Activated naive CD8-positive, alpha-beta T cell (primary cell): ENCODE measurements around the gene IGF2.

Experiments used
- H3K27ac Mint-ChIP-seq: one replicate; pipeline ENCODE4 v1.8.0; 2021; ENCODE audit warnings: mixed read lengths
- H3K27me3 Mint-ChIP-seq: one replicate; pipeline ENCODE4 v1.8.0; 2021; ENCODE audit warnings: mixed read lengths
- H3K36me3 Mint-ChIP-seq: one replicate; pipeline ENCODE4 v1.8.0; 2021; ENCODE audit warnings: mixed read lengths
- H3K4me1 Mint-ChIP-seq: one replicate; pipeline ENCODE4 v1.8.0; 2021; ENCODE audit warnings: low read depth, mixed read lengths
- H3K4me3 Mint-ChIP-seq: one replicate; pipeline ENCODE4 v1.8.0; 2021; ENCODE audit warnings: mild to moderate bottlenecking, mixed read lengths
- H3K9me3 Mint-ChIP-seq: one replicate; pipeline ENCODE4 v1.8.0; 2021; ENCODE audit warnings: low read depth, mixed read lengths

The IGF2 gene

DNA sequence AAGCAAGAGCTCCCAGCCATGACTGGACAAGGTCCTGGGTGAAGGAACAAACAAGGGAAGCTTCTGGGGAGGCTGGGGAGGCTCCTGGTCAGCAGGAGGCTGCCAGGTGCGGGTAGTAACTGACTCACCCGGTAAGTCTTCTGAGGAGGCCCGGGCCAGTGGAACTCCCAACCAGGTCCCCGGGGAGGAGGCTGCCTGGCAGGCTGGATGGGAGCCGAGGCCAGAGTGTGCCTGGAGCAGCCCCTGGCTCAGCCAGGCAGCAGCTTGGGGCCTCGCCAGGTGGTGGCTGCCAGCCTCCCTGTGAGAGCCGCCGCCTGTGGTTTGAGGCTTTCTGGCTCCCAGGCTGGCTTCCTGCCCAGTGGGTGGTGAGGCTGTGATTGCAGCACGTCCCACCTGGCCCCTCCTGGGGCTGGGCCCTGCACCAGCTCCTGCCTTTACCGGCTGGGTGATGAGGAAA is 46.2 kb downstream of the IGF2 start:
- no peaks in the 10 kb centered on the region for H3K36me3 Mint-ChIP-seq
- H3K9me3 Mint-ChIP-seq: no peaks in the 10 kb centered on the region
- peaks cover 4% of the 10 kb centered on the region for H3K27me3 Mint-ChIP-seq
- H3K27ac Mint-ChIP-seq: no peak overlapping the region
- no peak overlapping the region for H3K4me3 Mint-ChIP-seq
- H3K4me1 Mint-ChIP-seq: peaks cover 7% of the 10 kb centered on the region

GRCh38 chr11:2092464-2092910 is 46.7 kb downstream of the IGF2 start:
- H3K4me3 Mint-ChIP-seq: no peak overlapping the region
- H3K36me3 Mint-ChIP-seq: no peaks in the 10 kb centered on the region
- peaks cover 5% of the 10 kb centered on the region for H3K27me3 Mint-ChIP-seq
- peaks cover 7% of the 10 kb centered on the region for H3K4me1 Mint-ChIP-seq
- no peaks in the 10 kb centered on the region for H3K9me3 Mint-ChIP-seq
- H3K27ac Mint-ChIP-seq: no peak overlapping the region

GRCh38 chr11:2091786-2092463 is 47.3 kb downstream of the IGF2 start:
- H3K36me3 Mint-ChIP-seq: no peaks in the 10 kb centered on the region
- no peak overlapping the region for H3K4me3 Mint-ChIP-seq
- no peak overlapping the region for H3K27ac Mint-ChIP-seq
- no peaks in the 10 kb centered on the region for H3K9me3 Mint-ChIP-seq
- peaks cover 7% of the 10 kb centered on the region for H3K4me1 Mint-ChIP-seq
- peaks cover 5% of the 10 kb centered on the region for H3K27me3 Mint-ChIP-seq

DNA sequence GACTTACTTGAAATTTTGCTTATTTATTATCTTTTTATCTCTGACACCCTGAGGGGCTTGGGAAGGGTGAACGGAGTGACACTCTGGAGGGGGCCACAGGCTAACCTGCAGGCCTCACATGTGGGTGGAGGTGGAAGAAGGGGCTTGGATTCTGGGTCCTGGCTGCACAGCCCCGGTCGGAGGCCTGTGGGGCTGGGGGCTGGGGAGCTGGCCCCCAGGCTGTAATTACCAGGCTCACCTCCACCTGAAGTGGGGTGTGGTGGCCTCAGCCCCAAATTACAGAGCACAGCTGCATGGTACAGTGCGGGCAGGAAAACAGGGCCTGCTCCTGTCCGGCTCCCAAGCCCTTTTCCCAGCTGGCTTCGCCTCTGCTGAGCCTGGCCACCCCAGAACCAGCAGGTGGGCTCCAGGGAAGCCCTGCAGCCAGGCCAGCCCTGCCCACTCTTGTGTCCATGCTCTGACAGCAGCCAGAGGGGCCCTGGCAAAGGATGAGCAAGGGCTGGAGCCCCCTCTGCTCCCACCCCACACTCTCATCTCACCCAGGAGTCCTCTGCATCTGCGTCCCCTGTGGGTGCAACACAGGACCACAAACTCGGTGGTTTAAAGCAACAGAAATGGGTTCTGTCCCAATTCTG is 48.0 kb downstream of the IGF2 start:
- H3K9me3 Mint-ChIP-seq: no peaks in the 10 kb centered on the region
- no peaks in the 10 kb centered on the region for H3K36me3 Mint-ChIP-seq
- H3K4me1 Mint-ChIP-seq: peaks cover 7% of the 10 kb centered on the region
- peaks cover 5% of the 10 kb centered on the region for H3K27me3 Mint-ChIP-seq
- H3K27ac Mint-ChIP-seq: no peak overlapping the region
- no peak overlapping the region for H3K4me3 Mint-ChIP-seq

DNA sequence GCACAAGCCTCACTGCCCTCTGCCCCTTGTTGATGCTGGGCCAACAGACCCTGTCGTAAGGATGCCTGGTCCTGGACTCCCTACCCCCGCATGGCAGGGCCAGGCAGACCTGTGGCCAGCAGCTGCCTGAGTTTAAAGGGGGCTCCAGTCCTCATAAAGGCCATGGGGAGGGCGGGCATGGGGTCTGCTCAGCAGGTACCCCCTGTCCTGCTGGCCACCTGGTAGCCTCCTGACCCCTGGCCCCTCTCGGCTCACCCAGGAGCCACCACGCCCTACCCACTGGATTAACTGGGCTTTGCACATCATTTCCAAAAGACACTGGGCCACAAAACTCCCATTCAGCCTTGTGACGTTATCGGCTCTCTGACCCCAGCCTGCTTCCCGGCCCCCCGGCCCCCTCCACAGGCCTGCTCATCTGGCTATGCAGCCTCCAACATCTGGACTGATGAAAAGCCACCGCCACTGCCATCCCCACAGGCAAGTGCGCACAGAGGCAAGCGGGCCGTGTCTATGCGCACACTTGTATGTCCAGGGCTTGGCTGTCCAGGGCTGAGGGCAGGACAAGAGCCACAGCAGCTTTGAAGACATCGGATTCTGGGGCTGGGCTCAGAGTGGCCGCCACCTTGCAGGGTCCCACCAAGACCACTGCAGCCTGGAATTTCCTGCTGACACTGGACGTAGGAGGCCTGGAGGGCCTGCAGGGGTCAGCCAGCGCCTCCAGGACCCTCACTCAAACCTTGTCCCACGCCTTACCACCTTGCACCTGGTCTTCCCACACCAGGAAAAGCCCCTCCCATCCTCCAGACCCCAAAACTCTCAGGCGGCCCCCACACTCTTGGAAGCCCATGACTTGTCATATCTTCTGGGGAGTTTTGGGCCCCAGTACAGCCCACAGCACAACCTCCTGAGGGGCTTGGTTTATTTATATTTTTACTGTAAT is 48.7 kb downstream of the IGF2 start:
- no peak overlapping the region for H3K27ac Mint-ChIP-seq
- H3K27me3 Mint-ChIP-seq: peaks cover 5% of the 10 kb centered on the region
- H3K4me3 Mint-ChIP-seq: no peak overlapping the region
- no peaks in the 10 kb centered on the region for H3K36me3 Mint-ChIP-seq
- no peaks in the 10 kb centered on the region for H3K9me3 Mint-ChIP-seq
- peaks cover 7% of the 10 kb centered on the region for H3K4me1 Mint-ChIP-seq

GRCh38 chr11:2089536-2090165 is 49.5 kb downstream of the IGF2 start:
- Mint-ChIP-seq H3K27me3 (peaks cover 5% of the 10 kb centered on the region), H3K4me3 (no peak overlapping the region), H3K9me3 (no peaks in the 10 kb centered on the region), H3K4me1 (peaks cover 7% of the 10 kb centered on the region), H3K36me3 (no peaks in the 10 kb centered on the region), H3K27ac (no peak overlapping the region)

- H3K27ac Mint-ChIP-seq: no peak overlapping the region
- peaks cover 5% of the 10 kb centered on the region for H3K9me3 Mint-ChIP-seq
- peaks cover 5% of the 10 kb centered on the region for H3K27me3 Mint-ChIP-seq
- peaks cover 7% of the 10 kb centered on the region for H3K4me1 Mint-ChIP-seq
- H3K4me3 Mint-ChIP-seq: no peak overlapping the region
- H3K36me3 Mint-ChIP-seq: peaks cover under 1% of the 10 kb centered on the region
These were observed 50.2 kb downstream of the IGF2 start for GRCh38 chr11:2088746-2089535.

DNA sequence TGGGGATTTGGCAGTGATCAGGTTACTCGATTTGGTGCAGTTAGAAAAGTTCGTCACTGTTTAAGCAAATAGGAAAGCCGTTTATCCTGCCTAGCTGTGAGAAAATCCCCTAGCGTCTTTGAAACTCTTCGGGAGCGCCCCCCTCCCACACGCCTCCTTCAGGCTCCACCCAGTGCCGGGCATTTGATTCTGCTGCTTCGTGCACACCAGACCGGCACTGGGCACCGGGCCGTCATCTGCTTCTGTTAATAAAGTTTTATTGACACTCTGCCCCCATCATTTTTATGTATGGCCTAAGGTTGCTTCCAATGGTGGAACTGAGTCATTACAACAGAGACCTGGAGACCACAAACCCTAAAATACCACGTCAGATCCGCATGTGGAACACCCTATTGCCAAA is 50.9 kb downstream of the IGF2 start:
- peaks cover 3% of the 10 kb centered on the region for H3K36me3 Mint-ChIP-seq
- no peak overlapping the region for H3K27ac Mint-ChIP-seq
- H3K27me3 Mint-ChIP-seq: peaks cover 6% of the 10 kb centered on the region
- no peak overlapping the region for H3K4me3 Mint-ChIP-seq
- peaks cover 5% of the 10 kb centered on the region for H3K4me1 Mint-ChIP-seq
- peaks cover 5% of the 10 kb centered on the region for H3K9me3 Mint-ChIP-seq

GRCh38 chr11:2086239-2087040 is 52.7 kb downstream of the IGF2 start:
- H3K4me3 Mint-ChIP-seq: no peak overlapping the region

GRCh38 chr11:2085251-2086066 is 53.7 kb downstream of the IGF2 start:
- Mint-ChIP-seq H3K9me3 (peaks cover 5% of the 10 kb centered on the region), H3K27me3 (peaks cover 4% of the 10 kb centered on the region), H3K4me3 (no peak overlapping the region), H3K36me3 (peaks cover 3% of the 10 kb centered on the region), H3K4me1 (no peaks in the 10 kb centered on the region), H3K27ac (no peak overlapping the region)

More at GRCh38 chr11:2086239-2087040, 52.7 kb downstream of the IGF2 start:
- H3K27ac Mint-ChIP-seq: no peak overlapping the region
- H3K36me3 Mint-ChIP-seq: peaks cover 3% of the 10 kb centered on the region
- peaks cover 4% of the 10 kb centered on the region for H3K27me3 Mint-ChIP-seq
- H3K4me1 Mint-ChIP-seq: no peaks in the 10 kb centered on the region
- H3K9me3 Mint-ChIP-seq: peaks cover 5% of the 10 kb centered on the region

DNA sequence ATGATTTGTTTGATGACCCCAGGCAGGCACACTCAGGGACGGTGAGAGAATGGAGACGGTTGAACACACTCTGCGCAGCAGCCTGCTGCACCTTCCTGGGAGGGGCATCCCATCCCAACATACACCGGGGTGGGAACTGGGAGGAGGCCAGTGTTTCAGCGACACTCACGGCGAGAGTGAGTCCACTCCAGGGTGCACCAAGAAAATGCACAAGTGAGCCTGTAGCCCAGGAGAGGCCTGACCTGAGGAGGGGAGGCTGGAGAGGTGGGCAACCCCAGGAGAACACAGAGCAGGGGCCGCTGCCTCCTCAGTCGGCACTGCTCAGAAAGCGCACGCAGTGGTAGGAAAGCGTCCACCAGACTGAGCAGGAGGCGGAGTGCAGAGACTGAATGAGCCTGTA is 54.5 kb downstream of the IGF2 start:
- H3K27me3 Mint-ChIP-seq: peaks cover 4% of the 10 kb centered on the region
- H3K4me3 Mint-ChIP-seq: no peak overlapping the region
- H3K36me3 Mint-ChIP-seq: peaks cover 3% of the 10 kb centered on the region
- H3K9me3 Mint-ChIP-seq: peaks cover 5% of the 10 kb centered on the region
- no peaks in the 10 kb centered on the region for H3K4me1 Mint-ChIP-seq
- no peak overlapping the region for H3K27ac Mint-ChIP-seq
